ENCODE data around the gene MTFR1L.
A peak's percentile ranks its signal among the peaks of the same experiment; 100 is the strongest.

DNA sequence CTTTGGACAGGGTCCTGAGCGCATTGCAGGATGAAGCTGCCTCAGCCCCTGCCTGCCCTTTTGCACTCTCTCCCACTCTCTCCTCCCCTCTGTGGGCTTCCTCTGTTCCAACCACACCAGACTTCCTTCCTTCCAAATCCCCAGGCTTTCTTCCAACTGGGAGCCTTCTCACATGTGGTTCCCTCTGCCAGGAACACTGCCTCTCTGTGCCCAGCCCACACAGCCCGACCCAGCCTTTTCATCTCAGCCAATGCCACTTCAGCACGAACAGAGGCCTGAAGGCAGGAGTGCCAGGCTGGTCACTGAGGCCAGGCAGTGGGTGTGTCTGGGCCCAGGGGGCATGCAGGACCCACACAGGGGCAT lies 13.9 kb upstream of the MTFR1L start:
- no peak for TF ChIP-seq CTCF (IDR thresholded peaks at IDR 0.05)
- TF ChIP-seq POLR2A (IDR thresholded peaks at IDR 0.05), result no peak
- peak in 1 of 4 donors; percentile 22 for TF ChIP-seq POLR2AphosphoS5 (IDR thresholded peaks at IDR 0.05)
- TF ChIP-seq EP300 (IDR thresholded peaks at IDR 0.05), result no peak
